ENCODE results near the gene SPEG.

Gene SPEG

DNA sequence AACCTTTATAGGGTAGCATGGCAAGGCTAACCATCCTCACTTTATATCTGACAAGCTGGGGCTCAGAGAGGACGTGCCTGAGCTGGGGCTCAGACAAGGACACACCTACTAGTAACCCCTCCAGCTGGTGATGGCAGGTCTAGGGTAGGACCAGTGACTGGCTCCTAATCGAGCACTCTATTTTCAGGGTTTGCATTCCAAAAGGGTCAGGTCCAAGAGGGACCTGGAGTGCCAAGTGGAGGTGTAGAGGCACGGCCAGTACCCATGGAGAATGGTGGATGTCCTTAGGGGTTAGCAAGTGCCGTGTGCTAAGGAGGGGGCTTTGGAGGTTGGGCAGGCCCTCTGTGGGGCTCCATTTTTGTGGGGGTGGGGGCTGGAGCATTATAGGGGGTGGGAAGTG is 17.7 kb upstream of the SPEG start:
- POLR2A ChIA-PET (ENCODE audit: low non-redundant PET), result no interaction called here
- no peak for TF ChIP-seq CTCF (conservative IDR thresholded peaks at IDR 0.05; ENCODE audit: low read depth)
- no peak overlapping the region for H3K27ac ChIP-seq
- DNase-seq (ENCODE audit: low spot score), result no peak
- CTCF ChIA-PET, result interaction anchor here (1.0 kb wide), 1 partner anchor 113 kb away, joined by 5 read pairs; no protein-coding TSS in a partner anchor

GRCh38 chr2:219417374-219417773 is 17.3 kb upstream of the SPEG start:
- no peak for DNase-seq (ENCODE audit: low spot score)
- CTCF ChIA-PET, result interaction anchor here (0.6 kb wide), 1 partner anchor 11 kb away, joined by 3 read pairs; no protein-coding TSS in a partner anchor
- TF ChIP-seq CTCF (conservative IDR thresholded peaks at IDR 0.05; ENCODE audit: low read depth), result no peak
- H3K27ac ChIP-seq, result no peak overlapping the region
- POLR2A ChIA-PET (ENCODE audit: low non-redundant PET), result no interaction called here

DNA sequence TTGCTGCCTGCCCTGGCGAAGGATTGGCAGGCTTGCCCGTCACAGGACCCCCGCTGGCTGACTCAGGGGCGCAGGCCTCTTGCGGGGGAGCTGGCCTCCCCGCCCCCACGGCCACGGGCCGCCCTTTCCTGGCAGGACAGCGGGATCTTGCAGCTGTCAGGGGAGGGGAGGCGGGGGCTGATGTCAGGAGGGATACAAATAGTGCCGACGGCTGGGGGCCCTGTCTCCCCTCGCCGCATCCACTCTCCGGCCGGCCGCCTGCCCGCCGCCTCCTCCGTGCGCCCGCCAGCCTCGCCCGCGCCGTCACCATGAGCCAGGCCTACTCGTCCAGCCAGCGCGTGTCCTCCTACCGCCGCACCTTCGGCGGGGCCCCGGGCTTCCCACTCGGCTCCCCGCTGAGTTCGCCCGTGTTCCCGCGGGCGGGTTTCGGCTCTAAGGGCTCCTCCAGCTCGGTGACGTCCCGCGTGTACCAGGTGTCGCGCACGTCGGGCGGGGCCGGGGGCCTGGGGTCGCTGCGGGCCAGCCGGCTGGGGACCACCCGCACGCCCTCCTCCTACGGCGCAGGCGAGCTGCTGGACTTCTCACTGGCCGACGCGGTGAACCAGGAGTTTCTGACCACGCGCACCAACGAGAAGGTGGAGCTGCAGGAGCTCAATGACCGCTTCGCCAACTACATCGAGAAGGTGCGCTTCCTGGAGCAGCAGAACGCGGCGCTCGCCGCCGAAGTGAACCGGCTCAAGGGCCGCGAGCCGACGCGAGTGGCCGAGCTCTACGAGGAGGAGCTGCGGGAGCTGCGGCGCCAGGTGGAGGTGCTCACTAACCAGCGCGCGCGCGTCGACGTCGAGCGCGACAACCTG is 16.3 kb upstream of the SPEG start, which contains the start of gene DES:
DES (plus strand) TSS at position 223 of the 857 bp plus-strand sequence; CDS start at position 309, 86 bp downstream.
- H3K27ac ChIP-seq, result no peak within 1 kb of the TSS
- ChIA-PET CTCF (interaction anchor here (0.6 to 1.0 kb wide), 4 partner anchors 9 to 142 kb away, joined by 3 read pairs; no protein-coding TSS in a partner anchor), POLR2A (ENCODE audit: low non-redundant PET) (no interaction called here)
- no peak for TF ChIP-seq CTCF (conservative IDR thresholded peaks at IDR 0.05; ENCODE audit: low read depth)
- DNase-seq (ENCODE audit: low spot score), result no peak

GRCh38 chr2:219419012-219419324 is 15.7 kb upstream of the SPEG start:
- no peak overlapping the region for H3K27ac ChIP-seq
- ChIA-PET CTCF (interaction anchor here (0.7 to 1.0 kb wide), 2 partner anchors 9 to 142 kb away, joined by 3 read pairs; no protein-coding TSS in a partner anchor), POLR2A (ENCODE audit: low non-redundant PET) (no interaction called here)
- TF ChIP-seq CTCF (conservative IDR thresholded peaks at IDR 0.05; ENCODE audit: low read depth), result no peak
- DNase-seq (ENCODE audit: low spot score), result no peak

GRCh38 chr2:219419331-219420197 is 15.1 kb upstream of the SPEG start:
- ChIA-PET POLR2A (ENCODE audit: low non-redundant PET) (no interaction called here), CTCF (interaction anchor here (0.6 to 1.0 kb wide), 2 partner anchors 141 kb away, joined by 3 to 4 read pairs; no protein-coding TSS in a partner anchor)
- no peak for TF ChIP-seq CTCF (conservative IDR thresholded peaks at IDR 0.05; ENCODE audit: low read depth)
- no peak for DNase-seq (ENCODE audit: low spot score)
- no peak overlapping the region for H3K27ac ChIP-seq

GRCh38 chr2:219420687-219421086 is 14.0 kb upstream of the SPEG start:
- CTCF ChIA-PET, result no interaction called here

More at GRCh38 chr2:219420687-219421086, 14.0 kb upstream of the SPEG start:
- no peak for TF ChIP-seq CTCF (conservative IDR thresholded peaks at IDR 0.05; ENCODE audit: low read depth)
- DNase-seq (ENCODE audit: low spot score), result no peak
- no peak overlapping the region for H3K27ac ChIP-seq
- POLR2A ChIA-PET (ENCODE audit: low non-redundant PET), result no interaction called here
